ENCODE data around the gene BMPR1B.
"Not testable (repeated sequence)": the region's sequence is repeated elsewhere in the genome, so short reads cannot be mapped to it uniquely, and the experiment has no call there.

BMPR1B gene

DNA sequence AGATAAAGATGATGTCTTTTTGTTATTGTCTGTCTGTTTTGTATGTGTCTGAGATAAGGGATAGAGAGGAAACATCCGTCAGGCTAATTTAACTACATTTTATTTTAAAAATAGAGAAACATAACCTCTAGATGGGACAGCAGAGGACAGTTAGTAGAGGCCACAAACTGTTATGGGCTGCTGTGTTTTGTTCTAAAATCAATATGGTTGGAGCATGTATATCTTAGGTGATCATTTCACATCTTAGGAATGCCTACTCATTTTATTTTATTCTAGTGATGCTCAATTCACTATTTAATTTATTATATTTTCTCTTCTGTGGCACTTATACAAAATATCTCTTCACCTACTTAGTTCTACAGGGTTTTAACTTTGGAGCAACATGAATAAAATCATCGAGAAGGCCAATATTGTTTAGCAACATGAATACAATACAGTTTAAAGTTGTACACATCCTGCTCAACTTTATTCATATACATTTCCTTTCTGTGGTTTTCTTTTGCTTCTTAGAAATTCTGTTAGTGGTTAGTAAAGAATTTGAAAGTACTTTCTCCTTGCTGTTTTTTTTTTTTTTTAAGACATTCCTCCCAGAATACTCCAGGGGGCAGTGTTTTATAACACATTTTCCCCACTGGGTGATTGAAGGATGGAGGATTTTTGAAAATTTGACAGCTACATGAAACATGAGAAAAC, 398.1 kb downstream of the BMPR1B start:
- DNase-seq: peak; percentile 14

DNA sequence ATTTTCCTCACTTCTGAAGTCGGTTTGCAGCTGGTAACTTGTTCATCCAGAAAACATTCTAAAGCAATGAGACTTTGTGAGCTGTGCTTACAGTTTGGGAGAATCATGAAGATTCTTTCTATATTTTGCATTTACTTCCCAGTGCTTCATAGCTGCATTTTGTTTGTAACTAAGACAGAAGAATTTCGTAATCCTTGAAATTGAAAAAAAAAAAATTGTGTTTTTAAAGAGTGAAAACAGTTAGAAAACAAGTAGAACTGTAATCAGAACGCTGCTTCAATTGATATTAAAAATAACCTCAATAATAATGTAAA, 398.7 kb downstream of the BMPR1B start:
- no peak for DNase-seq

DNA sequence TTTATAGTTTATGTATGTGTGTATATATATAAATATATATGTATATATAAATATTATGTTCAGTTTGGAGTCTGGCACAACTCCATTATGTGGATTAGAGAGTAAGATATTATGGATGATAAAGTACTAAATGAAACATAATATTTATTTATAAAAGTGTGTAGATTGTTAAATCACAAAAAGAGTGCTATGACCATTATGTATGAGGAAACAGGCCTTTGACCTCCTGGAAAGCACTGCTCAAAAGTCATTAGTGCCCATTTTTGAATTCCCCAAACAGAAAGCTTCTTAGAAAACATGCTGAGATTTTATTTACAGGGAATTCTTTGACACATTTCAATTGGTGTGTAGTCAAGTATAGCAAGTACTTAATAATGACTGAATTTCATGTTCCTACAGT, 399.8 kb downstream of the BMPR1B start:
- DNase-seq: no peak

DNA sequence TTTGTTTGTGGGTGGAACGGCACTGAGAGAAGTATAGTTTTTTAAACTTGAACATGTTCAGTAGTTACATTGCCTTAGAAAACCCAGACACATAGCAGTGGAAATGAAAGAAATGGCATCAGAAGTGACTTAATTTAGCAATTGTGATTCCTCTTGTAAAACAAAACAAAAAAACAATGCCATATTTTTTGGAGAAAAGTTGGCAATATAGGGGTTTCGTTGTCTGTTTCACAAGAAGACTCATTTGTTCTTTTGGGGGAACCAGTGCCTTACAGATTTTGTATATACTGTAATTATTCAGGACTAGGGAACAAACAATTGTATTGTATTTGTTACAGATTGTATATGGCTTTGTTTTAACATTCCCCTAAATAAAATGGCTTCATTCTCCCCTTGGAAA, 400.3 kb downstream of the BMPR1B start:
- no peak for DNase-seq

DNA sequence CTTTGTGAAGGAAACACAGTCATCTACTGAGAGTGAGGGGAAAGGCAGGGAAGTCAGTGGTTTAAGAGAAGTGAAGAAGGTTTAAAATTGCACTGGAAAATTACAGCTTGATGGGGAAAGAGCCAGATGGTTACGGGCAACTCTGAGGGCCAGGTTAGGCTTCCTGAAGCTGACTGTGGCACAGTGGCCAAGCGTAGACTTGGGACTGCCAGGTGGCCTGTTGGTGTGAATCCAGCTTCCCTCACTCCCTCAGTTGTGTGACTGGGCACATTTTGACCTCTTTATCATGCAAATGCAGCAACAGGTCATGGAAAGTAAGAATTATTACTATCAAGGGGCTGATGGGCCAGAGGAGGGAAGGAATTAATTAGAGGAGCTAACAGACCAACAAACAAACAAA, 400.9 kb downstream of the BMPR1B start:
- DNase-seq: no peak

DNA sequence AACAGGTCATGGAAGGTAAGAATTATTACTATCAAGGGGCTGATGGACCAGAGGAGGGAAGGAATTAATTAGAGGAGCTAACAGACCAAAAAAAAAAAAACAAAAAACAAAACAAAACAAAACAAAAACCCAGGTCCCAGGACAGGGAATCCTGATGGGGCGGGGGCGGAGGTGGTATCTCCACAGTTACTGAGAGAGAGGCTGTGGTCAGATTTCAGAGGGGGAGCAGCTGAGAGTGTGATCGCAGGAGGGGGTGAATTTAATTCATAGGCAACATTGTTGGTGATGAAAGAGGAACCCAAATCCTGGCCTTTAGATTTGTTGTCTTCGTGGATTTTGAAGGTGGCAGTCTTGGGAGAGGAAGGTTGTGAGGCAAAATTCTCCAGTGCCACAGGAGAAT, 401.6 kb downstream of the BMPR1B start:
- DNase-seq: no peak

DNA sequence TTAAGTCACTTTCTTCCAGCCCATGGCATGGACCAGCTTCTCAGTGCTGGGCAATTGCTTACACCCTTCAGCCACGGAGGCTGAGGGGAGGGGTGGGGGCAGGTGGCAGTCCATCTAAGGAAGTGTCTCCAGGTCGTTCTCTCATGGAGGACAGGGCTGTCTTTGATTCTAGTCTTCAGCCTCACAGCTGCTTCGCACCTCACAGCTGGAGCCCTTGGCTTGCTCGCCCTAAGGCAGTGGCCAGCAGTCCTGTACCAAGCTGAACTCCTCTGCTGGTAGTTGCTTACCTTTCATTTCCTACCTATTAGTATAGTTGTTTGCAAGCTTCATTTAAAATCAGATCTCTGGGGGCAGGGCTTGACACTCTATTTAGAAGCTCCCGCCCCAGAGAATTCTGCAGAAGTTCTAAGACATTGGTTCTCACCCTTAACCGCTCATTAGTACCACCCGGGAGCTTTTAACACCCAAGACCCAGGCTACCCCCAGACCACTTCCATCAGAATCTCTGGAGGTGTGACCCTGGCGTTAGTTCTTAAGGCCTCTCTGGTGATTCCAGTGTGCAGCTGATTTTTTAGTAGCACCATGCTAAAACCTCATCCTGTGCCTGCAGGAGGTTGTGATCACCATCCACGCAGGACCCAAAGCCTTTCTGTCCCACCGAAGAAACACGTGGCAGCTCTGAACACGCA, 404.2 kb downstream of the BMPR1B start:
- DNase-seq: no peak

DNA sequence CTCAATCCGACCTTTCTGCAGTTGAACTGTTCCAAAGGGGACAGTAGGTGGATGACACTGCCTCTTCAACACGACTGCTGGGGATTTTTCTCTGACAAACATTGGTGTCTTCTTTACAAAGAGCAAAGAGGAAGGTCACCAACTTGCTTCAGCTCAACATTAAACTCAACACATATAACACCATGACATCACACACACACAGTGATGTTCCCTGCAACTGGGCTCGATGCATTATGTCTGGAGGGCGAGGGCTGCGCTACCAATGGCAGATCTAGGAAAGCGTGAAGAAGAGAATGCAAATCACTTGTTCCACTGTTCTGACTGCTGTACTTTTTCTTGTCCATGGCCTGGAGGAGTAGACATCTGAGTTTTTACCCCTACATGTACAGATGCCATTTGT, 405.1 kb downstream of the BMPR1B start:
- no peak for DNase-seq

DNA sequence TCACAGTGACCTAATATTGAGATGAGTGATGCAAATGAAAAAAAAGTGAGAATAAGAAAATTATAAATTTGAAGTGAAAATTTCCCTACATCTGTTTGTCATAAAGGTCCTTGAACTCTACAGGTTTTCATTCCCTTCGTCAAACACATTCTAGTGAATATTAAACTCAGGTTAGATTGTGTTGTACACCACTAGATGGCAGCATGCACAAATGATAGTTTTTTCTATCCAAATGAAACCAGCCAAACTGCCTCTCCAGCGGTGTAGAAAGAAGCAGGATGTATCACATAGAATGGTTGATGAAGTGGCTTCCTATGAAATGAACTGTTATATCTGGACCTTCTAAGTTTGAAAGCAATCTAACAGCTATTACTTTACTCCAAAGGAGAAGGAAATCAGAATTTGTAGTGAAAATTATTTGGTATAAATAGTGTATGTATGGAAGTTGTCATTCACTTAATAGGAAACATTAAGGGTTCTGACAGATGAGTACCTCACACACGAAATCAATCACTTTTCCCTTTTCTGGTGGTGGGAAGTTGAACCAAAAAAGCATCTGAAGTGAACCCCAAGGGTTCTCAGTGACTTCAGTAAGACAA, 408.3 kb downstream of the BMPR1B start:
- DNase-seq: peak; percentile 49

DNA sequence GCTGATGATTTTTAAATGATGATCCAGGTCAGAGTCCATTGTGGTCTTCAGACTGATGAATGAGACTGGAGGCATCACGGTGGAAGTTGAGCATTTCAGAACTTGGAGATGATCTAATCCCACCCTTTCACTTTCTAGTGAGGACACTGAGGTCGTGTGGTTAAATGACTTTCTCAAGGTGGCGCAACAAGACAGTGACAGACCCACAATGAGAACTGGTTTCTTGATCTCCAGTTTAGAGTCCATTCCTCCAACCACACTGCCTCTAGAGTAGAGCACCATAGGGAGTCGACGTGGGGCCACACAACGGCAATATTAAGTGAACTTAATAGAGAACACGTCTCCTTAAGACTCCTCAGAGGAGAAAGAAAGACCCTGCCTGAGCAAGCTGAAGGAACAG, 410.1 kb downstream of the BMPR1B start:
- DNase-seq: no peak

DNA sequence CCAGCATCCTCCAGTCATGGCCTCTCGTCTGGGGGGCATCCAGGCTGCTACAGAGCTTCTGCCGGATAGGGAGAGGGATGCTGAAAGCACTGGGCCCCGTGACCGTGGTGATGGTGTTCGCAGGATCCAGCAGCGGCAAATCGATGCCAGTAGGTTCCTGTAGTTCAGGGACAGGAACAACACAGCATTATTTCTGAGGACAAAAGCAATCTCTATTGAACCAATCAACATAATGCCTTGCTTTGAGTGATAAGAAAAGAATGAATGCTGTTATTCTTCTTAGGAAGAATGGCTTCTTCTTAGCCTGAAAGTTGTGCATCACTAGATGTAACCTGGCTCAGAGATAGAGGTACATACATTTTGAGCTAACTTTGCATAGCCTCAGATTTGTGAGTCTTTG, 412.4 kb downstream of the BMPR1B start:
- DNase-seq: no peak

DNA sequence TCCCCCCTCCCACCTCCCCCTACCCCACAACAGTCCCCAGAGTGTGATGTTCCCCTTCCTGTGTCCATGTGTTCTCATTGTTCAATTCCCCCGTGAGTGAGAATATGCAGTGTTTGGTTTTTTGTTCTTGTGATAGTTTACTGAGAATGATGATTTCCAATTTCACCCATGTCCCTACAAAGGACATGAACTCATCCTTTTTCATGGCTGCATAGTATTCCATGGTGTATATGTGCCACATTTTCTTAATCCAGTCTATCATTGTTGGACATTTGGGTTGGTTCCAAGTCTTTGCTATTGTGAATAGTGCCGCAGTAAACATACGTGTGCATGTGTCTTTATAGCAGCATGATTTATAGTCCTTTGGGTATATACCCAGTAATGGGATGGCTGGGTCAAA, 413.6 kb downstream of the BMPR1B start:
- DNase-seq: not testable (repeated sequence)

DNA sequence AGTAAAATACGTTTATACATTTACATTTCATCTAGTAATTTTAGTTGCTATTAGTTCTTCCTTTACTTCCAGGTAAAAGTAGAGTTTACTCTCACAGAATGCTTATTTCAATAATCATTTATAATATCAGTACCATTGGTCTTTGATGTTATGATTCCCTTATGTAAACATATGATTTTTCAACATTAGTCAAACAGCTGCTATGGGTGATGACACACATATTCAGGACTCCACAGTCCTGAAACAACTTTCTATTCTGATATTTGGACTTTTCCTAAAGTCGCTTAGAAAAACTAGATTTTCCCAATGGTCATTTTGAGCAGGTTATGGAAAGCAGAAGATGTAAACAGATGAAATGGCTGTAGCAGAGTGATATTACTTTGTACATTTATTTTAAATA, 421.2 kb downstream of the BMPR1B start:
- DNase-seq: no peak

DNA sequence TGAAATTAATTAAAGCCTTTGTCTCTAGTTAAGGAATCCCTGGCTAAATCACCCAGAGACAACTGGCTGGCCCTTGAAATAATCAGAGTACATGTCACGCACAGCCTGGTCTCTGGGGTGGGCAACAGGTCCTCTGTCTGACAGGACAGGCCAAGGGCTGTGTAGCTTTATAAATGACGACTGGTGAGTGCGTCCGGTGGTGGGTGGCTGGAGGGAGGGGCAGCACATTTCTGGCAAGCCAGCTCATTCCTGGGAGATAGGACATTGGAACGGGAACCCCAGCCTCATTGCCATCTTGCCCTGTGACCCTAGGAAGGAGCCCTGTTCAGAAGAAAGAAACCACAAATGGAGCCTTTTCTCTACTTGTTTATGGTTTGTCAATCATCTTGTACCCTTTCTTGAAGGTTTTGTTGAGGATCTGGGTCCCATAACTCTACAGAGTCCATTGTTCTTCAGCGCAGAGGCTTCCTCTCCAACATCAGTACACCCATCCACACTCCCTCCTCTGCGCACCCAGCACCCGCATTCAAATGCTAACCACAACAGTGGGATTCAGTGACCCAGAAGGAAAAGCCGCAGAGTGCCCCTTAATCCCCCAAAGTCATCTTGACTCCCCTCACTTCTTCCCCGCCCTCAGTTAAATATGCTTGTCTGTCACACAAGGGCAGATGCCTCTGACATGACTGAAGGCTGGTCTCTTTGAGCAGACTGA, 422.9 kb downstream of the BMPR1B start:
- DNase-seq: no peak

DNA sequence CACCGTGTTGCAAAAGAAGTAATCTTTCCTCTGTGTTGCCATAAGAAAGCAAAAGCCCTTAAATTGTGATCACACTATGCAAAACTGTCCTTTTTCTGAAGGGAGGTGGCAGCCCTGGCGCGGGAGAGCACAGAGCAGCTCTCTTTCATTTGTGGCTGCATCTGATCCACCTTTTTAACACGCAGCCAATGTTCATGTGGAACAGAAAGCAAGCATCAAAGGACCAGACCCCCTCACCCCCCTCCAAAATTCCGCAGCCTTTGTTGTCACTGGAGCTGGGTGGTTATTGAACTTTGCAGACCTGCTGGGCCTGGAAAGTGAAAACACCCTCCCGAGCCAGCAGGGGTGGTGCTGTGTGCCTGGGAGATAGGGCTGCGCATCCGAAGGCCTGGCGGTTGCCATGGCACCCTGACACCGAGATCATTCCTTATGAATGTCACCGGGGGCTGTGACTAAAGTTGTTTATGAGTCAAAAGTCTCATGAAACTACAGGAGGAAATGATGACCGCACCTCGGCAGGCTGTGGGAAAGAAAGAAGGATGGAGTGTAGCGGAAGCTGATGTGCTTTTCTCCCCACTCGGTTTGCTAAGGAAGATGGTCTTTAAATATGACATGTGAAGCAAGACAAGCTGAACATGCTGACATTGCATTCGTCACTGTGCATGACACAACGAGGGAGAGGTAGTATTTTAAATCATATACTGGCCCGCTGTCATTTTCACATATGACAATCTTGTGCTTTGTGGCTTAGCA, 423.7 kb downstream of the BMPR1B start:
- DNase-seq: no peak

DNA sequence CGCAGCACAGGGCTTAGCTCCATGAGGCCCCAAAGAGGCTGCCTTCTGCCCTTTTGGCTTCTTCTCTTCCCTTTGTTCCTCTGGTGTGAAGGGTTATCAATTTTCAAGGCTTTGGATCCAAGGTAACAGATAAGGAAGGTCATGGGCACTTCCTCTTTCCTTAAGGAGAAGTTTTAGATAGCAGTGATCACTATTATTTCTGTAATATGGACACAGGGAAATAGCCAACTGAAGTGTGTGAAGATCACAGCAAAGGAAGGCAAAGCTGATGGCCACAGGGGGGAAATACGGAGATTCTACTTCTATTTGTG, 424.2 kb downstream of the BMPR1B start:
- DNase-seq: no peak

DNA sequence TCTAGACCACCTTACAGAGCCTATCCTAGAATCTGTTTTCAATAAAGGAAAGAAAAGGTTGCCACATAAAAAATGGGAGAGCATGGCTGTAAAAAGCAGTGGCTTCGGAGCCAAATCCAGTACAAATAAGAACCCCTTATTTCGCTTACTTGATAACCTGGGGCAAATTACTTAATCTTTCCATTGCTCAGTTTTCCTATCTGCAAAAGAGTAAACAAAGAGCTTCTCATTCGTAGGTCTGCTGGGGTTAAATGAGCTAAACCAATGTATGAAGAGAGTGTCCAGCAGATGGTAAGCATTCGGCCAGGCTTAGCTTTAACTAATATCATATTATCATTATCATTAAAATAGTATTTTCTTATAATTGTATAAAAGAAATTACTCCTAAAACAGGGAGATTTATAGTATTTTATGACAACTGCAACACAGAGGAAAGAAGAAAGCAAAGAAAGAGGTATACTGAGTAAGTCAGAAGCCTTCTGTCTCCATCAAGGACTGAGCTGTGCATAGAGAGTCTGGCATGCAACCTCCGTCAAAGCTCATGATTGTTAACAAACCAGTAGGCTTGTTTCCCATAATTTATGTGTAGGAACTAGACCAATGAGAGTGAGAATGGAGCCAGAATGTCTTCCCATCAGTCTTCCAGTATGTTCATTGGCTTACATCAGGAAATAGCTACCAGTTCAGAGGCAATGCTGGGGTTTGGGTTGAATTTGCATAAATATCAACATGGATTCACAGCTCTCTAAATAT, 426.1 kb downstream of the BMPR1B start:
- no peak for DNase-seq

DNA sequence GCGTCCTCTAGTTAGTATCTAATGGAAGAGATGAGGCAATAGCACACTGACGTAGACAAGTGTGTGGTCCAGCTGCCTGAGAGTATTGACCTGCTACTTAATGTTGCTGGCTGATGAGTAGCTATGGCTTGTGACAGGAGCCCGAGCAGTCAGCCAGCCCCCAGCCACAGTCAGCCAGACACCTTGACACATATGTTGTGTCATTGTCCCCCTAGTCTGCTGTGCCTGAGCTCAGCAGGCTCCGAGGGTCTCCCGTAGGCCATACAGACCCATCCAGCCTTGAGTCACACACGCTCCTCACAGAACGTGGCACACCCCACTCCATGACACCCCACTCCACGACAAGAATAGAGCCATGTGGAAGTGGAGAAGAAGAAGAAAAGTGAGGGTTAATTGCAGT, 428.9 kb downstream of the BMPR1B start:
- DNase-seq: no peak

DNA sequence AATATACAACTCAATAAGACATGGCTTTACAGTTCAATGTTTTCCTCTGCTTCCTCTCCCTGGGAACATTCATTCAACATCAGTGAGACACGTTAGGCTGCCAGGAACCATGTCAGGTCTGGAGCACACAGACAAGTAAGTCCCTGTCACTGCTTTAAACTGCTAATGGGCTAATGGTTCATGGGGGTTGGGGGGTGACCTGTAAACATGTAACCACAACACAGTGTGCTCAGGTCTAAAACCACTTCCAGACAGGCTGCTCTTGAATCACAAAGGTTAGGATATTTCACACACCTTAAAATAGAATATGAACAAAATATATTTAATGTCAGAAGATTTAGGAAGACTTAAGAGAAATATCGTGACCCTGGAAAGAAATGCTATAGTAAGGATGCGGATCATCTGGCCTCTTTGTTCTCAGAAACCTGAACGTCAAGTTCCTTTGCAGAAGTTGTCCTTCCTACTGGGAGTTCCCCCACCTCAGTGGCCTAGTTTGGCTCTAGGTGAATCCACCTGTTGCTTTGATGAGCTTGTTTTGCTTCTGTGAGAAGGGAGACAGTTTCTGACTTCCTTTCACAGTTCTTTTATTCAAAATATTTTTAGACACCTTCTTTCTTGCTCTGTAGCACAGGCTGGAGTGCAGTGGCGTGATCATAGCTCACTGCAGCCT, 431.1 kb downstream of the BMPR1B start:
- DNase-seq: no peak

DNA sequence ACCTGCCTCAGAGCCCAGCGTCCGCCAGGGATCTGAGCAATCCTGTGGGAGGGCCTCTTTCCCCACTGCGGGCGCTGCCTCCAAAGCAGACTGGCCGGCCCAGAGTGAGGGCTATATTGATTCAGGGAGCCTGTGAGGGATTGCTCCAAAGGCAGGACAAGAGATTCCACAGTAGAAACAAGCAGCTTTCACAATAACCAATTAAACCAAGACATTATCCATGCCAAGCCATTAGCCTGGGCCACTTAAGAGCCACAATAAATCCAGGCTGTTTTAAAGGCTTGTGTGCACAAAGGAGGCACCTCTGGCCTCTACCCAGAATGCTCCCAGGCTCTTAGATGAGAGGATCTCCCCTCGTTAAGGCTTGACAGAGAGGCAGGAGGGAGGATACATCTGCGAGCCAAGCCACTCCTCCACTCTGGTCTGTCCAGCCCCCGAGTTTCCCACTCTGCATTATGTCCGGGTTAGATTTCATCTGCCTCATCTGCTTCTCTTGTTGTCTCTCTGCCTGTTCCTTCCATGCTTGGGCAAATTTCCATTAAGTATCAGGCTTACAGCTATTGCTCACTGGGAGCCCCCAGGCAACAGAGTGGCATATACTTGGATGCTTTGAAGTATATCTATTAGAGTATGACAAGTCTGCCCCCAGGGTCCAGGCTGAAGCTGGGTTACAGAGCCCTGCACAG, 433.1 kb downstream of the BMPR1B start:
- DNase-seq: no peak

DNA sequence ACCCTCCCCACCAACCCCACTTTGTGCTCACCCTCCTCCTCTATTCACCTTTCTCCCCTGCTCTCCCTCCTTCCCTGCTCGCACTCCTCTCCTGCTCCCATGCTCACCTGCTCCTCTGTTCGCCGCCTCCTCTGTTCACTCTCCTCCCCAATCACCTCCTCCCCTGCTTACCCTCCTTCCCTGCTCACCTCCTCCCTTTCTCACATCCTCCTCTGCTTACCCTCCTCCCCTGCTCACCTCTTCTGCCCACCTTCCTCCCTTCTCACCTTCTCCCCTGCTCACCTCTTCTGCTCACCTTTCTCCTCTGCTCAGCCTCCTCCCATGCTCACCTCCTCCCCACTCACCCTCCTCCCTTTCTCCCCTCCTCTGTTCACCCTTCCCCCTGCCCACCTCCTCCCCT, 433.8 kb downstream of the BMPR1B start:
- no peak for DNase-seq

Measured in RPMI8226 (cell line).